ENCODE measurements around the gene LRG1.
"Not testable (repeated sequence)": the region's sequence is repeated elsewhere in the genome, so short reads cannot be mapped to it uniquely, and the experiment has no call there.

The LRG1 gene

GRCh38 chr19:4575267-4576015 is 35.6 kb upstream of the LRG1 start:
- no peak for DNase-seq

GRCh38 chr19:4573682-4574081 is 33.8 kb upstream of the LRG1 start:
- no peak for DNase-seq

- DNase-seq: no peak
These were observed 31.6 kb upstream of the LRG1 start for GRCh38 chr19:4571305-4571917.

- no peak for DNase-seq
These were observed 31.1 kb upstream of the LRG1 start for GRCh38 chr19:4570916-4571304.

- no peak for DNase-seq
These were observed 30.6 kb upstream of the LRG1 start for GRCh38 chr19:4570402-4570801.

GRCh38 chr19:4568886-4569285 is 29.1 kb upstream of the LRG1 start:
- no peak for DNase-seq

GRCh38 chr19:4567584-4568071 is 27.8 kb upstream of the LRG1 start:
- peak; percentile 72 to 76 for DNase-seq

GRCh38 chr19:4566402-4567051 is 26.7 kb upstream of the LRG1 start:
- DNase-seq: no peak

- DNase-seq: not testable (repeated sequence)
These were observed 23.7 kb upstream of the LRG1 start for GRCh38 chr19:4563562-4563961.

GRCh38 chr19:4562085-4562484 is 22.2 kb upstream of the LRG1 start:
- DNase-seq: not testable (repeated sequence)

GRCh38 chr19:4559569-4559968 is 19.7 kb upstream of the LRG1 start, which contains the start of gene SEMA6B:
Gene SEMA6B, minus strand, starts transcription at chr19:4559684. Its CDS starts 1,227 bp downstream, at chr19:4558457.
- DNase-seq: no peak

GRCh38 chr19:4557971-4558941 is 18.4 kb upstream of the LRG1 start:
- peak; percentile 44 to 61 for DNase-seq

- peak; percentile 33 to 42 for DNase-seq
These were observed 17.5 kb upstream of the LRG1 start for GRCh38 chr19:4557144-4557970.

GRCh38 chr19:4556597-4557127 is 16.8 kb upstream of the LRG1 start:
- peak; percentile 31 to 55 for DNase-seq

- DNase-seq: peak in 1 of 2 donors; percentile 19
These were observed 16.1 kb upstream of the LRG1 start for GRCh38 chr19:4555657-4556561.

- no peak for DNase-seq
These were observed 14.9 kb upstream of the LRG1 start for GRCh38 chr19:4554717-4555116.

GRCh38 chr19:4553775-4554174 is 13.9 kb upstream of the LRG1 start:
- DNase-seq: no peak

GRCh38 chr19:4553092-4553695 is 13.4 kb upstream of the LRG1 start:
- no peak for DNase-seq

GRCh38 chr19:4552525-4552819 is 12.6 kb upstream of the LRG1 start:
- DNase-seq: no peak

- DNase-seq: no peak
These were observed 10.7 kb upstream of the LRG1 start for GRCh38 chr19:4550479-4551050.

Measured in stimulated activated CD4-positive, alpha-beta T cell treated with anti-CD3 and anti-CD28 coated beads, Interleukin-2, amount 100 ng/mL, for 24 hours (primary cell).